ENCODE data around the gene STARD3NL.
"Not testable (repeated sequence)": the region's sequence is repeated elsewhere in the genome, so short reads cannot be mapped to it uniquely, and the experiment has no call there.

DNA sequence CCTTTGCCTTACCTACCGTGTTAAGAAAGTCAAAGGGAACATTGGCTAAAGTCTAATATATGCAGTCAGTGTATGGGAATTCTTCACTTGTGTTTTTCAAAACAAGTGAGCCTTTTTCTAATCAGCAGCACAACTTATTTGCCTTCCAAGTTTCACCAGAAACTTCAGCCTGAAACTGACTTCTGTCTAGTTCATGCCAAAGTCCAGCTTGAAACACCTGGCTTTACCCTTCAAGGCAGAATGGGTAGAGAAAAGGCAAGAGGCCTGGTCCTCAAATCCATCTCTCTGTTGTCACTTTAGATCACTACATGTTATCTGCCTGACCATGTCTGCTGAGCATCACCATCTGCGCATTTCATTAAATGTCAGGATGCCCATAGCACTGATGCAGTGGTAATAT lies 92.4 kb downstream of the STARD3NL start:
- TF ChIP-seq CTCF, POLR2A (IDR thresholded peaks at IDR 0.05): not testable (repeated sequence)
